HG03432 (cell line): ENCODE data around the gene NT5C.
"Not testable (repeated sequence)": the region's sequence is repeated elsewhere in the genome, so short reads cannot be mapped to it uniquely, and the experiment has no call there.

Experiments
- ATAC-seq: cut with Tn5 transposase; IDR thresholded peaks from one replicate; pipeline ENCODE4 v1.9.1; 2021; ENCODE audit warnings: mild to moderate bottlenecking, moderate library complexity; ENCODE audit not compliant: unreplicated experiment

The NT5C gene

GRCh38 chr17:75131278-75132017 is at the start of gene NT5C:
NT5C (minus strand) TSS chr17:75131742; CDS start chr17:75131707, 35 bp downstream.
- ATAC-seq = peak; percentile 83

- ATAC-seq = no peak
These were observed 49.6 kb upstream of the NT5C start for GRCh38 chr17:75181110-75181509.

DNA sequence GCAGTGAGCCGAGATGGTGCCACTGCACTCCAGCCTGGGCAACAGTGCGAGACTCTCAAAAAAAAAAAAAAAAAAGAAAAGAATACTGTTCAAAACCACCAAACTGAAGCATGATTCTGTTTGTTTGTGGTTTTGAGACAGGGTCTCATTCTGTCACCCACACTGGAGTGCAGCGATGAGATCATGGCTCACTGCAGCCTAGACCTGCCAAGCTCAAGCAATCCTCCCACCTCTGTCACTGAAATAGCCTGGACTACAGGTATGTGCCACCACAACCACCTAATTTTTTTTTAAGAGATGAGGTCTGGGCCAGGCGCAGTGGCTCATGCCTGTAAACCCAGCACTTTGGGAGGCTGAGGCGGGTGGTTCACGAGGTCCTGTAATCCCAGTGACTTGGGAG is 46.9 kb upstream of the NT5C start:
- no peak for ATAC-seq

- no peak for ATAC-seq
These were observed 45.1 kb upstream of the NT5C start for GRCh38 chr17:75176625-75177024.

- ATAC-seq = no peak
These were observed 43.5 kb upstream of the NT5C start for GRCh38 chr17:75174996-75175395.

DNA sequence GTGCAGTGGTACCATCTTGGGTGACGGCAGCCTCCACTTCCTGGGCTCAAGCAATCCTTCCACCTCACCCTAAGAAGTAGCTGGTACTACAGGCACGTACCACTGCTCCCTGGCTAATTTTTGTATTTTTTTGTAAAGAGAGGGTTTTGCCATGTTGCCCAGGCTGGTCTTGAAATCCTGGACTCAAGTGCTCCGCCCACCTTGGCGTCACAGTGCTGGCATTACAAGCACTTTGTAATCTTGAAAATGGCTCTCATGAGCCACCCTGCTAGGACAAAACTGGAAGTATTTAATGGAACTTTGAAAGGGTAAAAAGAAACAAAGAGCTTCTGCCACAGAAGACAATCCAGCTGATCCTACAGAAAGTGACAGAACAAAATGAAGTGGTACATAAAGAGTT is 42.0 kb upstream of the NT5C start:
- ATAC-seq = no peak

- no peak for ATAC-seq
These were observed 37.5 kb upstream of the NT5C start for GRCh38 chr17:75168998-75169397.

GRCh38 chr17:75164606-75165005 is 33.1 kb upstream of the NT5C start:
- ATAC-seq = not testable (repeated sequence)

DNA sequence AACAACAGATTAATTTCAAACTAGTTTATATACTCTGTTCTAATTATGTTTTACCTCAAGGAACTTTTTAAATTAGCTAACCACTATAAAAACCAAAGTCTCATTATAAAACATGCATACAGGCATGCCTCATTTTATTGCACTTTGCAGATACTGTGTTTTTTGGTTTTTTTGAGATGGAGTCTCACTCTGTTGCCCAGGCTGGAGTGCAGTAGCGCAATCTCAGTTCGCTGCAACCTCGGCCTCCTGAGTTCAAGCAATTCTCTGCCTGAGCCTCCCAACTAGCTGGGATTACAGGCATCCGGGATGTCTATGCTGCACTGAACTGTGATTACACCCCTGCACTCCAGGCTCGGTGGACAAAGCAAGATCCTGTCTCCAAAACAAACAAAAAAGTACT is 31.5 kb upstream of the NT5C start:
- no peak for ATAC-seq

DNA sequence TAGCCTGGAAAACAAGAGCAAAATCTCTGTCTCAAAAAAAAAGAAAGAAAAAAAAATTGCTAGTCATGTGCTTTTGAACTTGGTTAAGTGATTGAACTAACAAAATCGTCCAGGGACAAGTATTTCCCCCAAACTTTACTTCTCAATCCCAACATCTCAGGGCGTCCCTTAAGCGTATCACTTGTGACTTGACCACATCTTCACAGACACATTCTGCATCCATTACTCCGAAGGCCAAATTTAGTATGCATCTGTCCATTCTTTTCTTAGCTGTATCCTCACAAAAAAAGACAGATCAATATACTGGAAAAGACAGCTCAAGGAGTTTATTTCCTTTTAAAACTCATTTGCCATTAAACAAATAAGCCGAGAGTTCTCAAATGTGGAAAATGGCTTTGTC is 28.7 kb upstream of the NT5C start:
- no peak for ATAC-seq

GRCh38 chr17:75159196-75160031 is 27.9 kb upstream of the NT5C start:
- ATAC-seq = no peak

DNA sequence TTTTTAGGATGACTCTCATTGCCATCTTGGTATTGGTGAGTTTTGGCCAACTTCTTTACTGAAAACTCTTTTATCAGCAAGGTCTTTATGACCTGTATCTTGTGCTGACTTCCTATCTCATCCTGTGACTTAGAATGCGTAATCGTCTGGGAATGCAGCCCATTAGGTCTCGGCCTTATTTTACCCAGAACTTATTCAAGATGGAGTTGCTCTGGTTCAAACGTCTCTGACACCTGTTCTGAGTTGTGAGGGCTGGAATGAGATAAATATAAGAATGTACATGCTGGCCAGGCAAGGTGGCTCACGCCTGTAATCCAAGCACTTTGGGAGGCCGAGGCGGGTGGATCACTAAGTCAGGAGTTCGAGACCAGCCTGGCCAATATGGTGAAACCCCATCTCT is 26.9 kb upstream of the NT5C start:
- not testable (repeated sequence) for ATAC-seq

DNA sequence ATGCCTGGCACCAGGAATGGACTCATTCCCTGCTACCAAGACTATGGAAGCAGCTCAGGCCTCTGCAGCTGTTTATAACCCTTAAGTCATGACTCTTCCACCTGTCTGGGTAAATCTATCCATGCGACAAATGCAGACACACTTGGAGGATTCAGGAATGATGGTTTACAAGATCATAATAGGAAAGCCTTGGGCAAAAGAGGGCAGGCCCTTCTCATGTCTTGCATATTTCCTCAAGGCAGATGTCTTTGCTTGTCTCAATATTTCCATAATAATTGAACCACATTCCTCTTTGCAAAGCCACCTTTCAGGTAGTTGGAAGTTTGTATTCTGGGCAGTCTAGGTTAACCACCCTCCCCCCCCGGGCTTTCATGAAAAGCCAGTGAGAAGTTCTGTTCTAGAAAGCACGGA is 23.7 kb upstream of the NT5C start:
- no peak for ATAC-seq

DNA sequence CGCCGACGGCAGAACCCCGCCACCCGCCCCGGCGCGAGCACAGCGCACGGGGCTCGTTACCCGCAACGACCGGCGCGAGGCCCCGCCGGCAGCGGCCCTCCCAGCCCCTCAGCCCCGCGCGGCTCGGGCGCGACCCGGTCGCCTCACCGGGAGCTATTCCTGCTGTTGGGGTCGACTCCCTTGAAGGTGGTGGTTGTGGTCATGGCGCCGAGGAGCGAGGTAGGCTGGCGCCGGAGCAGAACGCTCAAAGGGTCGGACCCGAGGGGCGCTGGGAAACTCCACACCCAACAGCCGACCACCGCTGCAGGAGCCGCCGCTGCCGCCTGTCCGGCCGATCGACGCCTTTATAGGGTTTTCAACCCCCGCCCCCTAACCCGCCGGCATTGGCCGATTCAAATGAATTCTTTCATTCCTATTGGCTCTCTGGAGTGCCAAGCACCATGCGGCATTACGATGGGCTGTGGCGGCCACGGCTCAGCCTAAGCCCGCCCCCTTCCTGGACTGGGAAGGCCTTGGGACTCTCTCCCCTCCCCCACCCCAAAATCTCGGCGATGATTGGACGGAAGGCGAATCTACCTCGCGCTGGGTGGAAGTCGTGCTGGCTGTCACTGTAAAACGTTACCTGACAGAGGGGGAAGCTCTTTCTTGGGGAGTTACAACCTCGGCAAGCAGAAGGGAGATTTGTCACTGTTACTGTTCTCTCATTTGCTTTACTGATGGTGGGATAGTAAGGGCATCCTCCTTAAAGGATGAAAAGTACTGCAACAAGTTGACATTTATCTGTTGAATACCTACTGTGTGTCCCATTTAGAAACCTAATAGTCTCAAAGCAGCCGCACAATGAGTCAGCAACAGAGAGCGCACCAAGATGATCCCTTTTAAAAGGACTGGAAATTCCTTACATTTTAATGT is 22.9 kb upstream of the NT5C start, which contains the start of gene JPT1:
TSS of gene JPT1 (minus strand) at position 318 of the 912 bp plus-strand sequence. CDS start at position 203, 115 bp downstream.
- peak; percentile 90 for ATAC-seq

DNA sequence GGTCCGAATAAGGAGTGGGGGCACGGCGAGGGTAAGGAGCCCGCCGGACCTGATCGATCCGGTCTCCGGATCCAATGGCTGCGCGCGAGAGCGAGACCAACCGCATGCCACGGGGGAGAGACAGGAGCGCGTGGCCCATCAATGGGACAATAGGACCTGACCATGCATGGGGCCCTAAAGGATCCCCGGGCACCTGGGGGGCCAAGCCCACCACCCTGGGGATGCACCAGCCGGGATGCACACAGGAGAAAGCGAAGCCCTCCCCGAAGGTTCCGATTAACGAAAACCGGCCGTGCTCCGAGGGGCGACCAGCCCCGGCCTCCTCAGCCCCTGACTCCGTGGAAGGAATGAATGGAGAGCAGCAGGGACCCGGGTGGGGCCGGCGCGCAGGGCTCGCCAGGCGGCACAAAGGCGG is 22.2 kb upstream of the NT5C start:
- ATAC-seq = peak; percentile 33

DNA sequence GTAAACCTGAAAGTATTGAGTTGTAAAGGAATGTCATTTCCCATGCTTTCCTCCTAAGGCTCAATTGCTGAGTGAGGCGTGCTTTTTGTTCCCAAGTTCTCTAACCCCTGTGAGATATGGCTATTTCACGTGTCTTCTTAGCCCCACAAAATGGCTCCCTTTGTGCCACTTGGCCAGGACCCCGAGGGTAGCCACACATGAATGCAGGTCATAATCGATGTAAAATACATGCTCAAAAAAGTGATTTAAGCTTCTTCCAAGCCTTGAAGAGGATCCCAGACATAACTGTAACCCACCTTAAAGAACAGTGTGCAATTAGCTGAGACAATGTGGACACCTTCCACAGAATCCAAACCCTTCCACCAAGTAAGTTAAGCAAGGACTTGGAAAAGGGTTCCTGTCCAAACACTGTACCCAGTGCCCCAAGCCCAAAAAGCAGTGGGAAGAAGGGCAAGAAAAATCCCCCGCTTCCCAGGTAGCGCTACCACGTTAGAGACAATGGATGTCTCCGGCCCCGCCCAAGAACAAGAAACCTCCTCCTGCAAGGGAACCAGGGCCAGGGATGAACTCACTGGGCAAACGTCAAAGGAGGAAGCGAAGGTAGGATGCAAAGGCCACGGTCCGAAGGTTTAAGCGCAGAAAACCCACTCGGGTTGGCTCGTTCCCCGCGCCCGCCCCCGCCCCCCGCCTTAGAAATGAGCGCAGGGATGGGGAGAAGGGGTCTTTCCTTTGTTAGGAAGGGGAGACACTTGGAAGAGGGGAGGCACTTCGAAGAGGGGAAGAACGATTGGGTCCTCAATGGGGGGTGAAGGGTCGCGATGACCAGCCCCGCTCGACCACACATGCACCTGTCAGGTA is 21.6 kb upstream of the NT5C start:
- no peak for ATAC-seq

- no peak for ATAC-seq
These were observed 21.0 kb upstream of the NT5C start for GRCh38 chr17:75152523-75152921.

- no peak for ATAC-seq
These were observed 20.4 kb upstream of the NT5C start for GRCh38 chr17:75151930-75152329.

DNA sequence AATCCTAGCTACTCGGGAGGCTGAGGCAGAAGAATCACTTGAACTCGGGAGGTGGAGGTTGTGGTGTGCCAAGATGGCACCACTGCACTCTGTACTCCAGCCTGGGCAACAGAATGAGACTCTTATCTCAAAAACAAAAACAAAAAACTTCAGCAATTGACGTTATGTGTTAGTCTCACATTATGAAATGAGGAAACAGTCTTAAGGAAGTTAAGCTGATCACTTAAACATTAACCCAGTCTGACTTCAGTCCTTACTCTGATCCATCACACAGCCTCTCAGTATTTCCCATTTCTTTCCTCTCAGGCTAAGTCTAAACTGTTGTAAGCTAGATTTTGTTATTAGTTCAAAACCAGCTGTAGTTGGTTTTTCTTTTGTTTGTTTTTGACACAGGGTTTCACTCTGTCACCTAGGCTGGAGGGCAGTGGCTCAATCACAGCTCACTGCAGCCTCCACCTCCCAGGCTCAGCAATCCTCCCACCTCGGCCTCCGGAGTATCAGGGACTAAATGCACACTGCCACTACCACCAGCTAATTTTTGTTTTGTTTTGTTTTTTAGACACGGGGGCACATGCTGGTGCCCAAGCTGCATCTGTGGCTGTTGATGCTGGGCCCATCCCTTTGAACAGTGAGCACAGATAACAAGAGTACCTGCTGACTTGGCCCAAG is 16.5 kb upstream of the NT5C start:
- no peak for ATAC-seq

- no peak for ATAC-seq
These were observed 15.1 kb upstream of the NT5C start for GRCh38 chr17:75146592-75146991.
